PC-9 (cell line): ENCODE measurements around the gene NCOA3.

Source experiments
- EZH2 ChIP-seq: fragments of 200-600 bp; sonication (generic); IDR thresholded peaks from 2 replicates; pipeline ENCODE4 v1.8.0; 2017; ENCODE audit warnings: antibody characterized with exemption, low read depth
- TF ChIP-seq, protein P1 (sequence below): fragments of 200-600 bp; sonication (generic); conservative IDR thresholded peaks from 2 replicates; pipeline ENCODE4 v1.6.1; 2017; ENCODE audit warnings: mixed run types, antibody characterized with exemption, mild to moderate bottlenecking, moderate library complexity

DNA sequence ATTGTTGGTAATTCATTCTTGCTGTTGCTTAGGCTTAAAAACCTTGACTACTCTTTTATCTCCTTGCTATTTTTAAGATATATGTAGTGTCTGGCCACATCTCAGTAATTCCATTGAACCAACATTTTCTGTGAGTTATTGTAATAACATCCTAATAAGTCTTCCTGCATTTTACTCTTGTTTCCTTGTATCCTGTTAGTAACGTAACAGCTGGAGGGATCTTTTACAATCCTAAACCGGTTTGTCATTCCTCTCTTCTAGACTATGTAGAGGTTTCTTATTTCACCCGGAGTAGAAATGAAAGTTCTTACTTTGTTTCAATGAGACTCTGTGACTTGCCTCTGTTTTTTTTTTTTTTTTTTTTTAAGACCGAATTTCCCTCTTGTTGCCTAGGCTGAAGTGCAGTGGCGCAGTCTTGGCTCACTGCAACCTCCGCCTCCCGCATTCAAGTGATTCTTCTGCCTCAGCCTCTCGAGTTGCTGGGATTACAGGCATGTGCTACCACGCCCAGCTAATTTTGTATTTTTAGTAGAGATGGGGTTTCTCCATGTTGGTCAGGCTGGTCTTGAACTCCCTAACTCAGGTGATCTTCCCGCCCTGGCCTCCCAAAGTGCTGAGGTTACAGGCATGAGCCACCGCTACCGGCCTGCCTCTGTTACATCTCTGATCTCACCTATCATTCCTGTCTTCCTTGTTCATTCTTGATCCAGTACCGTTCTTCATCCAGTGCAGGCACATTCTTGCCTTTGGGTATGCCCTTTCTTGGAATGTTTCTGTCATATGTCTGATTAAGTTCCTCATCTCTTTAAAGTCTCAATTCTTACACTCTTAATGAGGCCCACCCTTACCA is 44.7 kb downstream of the NCOA3 start:
- TF ChIP-seq, protein P1, sequence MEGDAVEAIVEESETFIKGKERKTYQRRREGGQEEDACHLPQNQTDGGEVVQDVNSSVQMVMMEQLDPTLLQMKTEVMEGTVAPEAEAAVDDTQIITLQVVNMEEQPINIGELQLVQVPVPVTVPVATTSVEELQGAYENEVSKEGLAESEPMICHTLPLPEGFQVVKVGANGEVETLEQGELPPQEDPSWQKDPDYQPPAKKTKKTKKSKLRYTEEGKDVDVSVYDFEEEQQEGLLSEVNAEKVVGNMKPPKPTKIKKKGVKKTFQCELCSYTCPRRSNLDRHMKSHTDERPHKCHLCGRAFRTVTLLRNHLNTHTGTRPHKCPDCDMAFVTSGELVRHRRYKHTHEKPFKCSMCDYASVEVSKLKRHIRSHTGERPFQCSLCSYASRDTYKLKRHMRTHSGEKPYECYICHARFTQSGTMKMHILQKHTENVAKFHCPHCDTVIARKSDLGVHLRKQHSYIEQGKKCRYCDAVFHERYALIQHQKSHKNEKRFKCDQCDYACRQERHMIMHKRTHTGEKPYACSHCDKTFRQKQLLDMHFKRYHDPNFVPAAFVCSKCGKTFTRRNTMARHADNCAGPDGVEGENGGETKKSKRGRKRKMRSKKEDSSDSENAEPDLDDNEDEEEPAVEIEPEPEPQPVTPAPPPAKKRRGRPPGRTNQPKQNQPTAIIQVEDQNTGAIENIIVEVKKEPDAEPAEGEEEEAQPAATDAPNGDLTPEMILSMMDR = no peak
- TF ChIP-seq EZH2 = no peak
